ENCODE results near the gene ABCA2.

Gene ABCA2

DNA sequence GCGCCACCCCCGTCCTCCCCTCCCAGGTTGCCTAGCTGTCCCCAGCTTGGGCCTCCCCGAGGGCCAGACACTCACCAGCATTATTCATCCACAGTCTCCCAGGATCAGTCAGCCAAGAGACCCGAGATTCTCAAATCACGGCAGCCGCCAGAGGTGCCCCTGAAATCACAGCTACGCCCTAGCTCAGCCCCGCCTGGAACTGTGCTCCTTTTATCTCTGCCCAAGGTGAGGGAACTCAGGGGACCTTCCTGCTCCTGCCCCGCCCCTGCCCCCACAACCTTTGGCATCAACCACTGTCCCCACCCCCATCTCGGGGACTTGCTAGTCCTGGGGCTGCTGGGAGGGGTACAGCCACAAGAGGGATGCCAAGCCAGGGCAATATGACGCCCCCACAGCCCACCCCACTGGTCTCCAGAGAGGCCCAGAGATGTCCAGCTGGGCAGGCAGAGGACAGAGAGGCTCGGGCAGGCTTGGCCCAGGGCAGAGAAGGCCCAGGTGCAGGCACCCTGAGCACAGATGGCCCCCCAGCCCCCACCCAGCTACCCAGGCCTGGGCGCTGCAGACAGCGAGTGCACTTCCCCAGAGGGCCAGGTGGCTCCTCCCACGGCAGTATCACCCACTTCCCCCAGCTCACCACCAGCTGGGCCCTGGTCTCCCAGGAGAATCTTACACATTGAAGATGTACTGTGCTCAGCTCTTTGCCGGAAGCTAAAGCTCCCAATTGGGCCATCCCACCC, 4.0 kb upstream of the ABCA2 start, which contains the start of gene FUT7:
Gene FUT7 (minus strand): TSS at position 185 of the 737 bp plus-strand sequence. CDS start 97 bp downstream, at position 88.
- peak in 1 of 2 donors; percentile 44 for DNase-seq (ENCODE audit: low read depth in 2 of 2)

DNA sequence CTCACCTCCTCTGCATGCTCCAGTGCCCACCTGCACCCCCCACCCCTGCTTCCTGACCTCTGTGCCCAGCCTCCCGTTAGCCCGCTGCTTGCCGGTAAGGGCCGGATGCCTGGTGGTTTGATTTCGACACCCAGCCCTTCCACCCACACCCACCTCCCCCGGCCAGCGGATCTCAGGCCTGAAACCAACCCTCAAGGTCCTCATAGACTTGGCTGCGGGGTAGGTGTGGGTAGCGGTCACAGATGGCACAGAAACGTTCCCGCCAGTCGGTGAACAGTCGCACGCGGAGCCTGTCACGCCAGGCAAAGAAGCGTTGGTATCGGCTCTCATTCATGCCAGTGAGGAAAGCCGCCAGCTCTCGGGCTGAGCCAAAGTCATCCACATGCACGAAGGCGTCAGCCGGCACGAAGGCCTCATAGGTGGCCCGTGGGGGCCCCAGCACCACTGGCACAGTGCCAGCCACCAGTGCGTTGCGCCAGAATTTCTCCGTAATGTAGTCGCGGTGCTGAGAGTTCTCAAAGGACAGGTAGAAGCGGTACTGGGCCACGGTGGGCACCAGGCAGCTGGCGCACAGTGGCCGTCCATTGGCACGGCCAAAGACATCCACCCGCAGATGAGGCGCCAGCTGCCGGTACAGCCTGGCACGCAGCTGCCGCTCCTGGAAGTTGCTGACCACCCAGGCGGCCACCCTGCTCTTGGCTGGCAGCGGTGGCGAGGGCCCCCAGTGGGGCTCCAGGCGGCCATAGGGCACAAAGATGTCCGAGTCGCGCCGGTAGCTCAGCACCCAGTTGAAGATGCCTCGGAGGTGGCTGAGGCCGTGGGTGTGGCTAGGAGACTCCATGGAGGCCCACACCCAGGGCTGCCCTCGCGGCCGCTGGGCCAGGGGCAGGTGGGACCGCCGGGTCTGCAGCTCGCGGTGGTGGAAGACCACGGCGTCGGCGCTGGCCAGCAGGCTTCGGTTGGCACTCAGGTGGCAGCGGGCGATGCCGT, 2.8 kb upstream of the ABCA2 start:
- peak; percentile 50 to 52 for DNase-seq (ENCODE audit: low read depth in 2 of 2)

DNA sequence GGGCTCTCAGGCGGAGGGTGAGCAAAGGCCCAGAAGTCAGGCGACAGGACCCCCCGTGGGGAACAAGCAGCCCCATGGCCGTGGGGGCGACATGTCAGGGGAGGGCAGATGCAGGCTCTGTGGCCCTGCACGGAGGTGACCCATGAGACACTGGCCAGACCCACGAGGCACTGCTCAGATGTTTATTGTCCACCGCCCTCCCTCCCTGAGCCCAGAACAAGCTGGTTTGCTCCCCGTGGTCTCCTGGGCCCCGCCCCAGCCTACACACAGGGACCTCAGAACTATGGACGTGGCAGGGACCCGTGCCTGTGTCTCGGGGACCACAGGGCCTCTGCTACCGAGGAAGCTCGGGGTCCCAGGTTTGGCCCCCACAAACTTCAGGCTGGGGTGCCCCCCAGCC, 2.0 kb upstream of the ABCA2 start:
- no peak for DNase-seq (ENCODE audit: low read depth in 2 of 2)

DNA sequence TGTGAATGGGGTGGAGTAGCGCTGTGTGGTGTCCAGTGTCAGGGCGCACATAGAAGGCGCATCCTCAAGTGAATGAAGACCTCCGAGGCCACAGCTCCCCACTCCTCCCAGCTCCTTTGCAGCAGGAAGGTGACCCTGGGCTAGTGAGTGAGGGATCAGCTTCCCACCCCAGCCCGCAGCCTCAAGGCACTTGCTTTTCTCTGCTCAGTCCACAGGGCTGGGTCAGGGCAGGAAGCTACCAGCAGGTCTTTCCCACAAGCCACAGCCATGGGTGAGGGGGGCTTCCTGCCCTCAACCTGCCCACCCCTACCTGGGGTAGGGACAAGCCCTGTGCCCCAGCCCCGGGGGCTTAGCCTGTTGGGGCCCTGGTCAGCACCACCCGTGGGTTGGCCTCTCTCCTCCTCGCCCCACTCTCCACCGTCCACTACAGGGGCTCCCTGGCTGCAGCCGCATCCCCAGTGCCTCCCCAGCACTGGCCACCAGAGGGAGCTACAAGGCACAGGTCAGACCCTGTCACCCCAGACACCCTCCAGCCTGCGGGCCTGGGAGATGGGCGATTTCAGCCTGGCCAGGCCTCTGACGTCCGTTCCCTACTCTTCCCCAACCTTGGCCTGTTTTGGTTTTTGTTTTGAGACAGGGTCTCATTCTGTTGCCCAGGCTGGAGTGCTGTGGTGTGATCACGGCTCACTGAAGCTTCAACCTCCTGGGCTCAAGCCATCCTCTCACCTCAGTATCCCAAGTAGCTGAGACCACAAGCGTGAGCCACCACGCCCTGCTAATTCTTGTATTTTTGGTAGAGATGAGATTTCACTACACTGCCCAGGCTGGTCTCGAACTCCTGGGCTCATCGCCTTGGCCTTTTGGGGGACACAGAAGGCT, 1.3 kb upstream of the ABCA2 start:
- DNase-seq (ENCODE audit: low read depth in 2 of 2): peak; percentile 43 to 54

DNA sequence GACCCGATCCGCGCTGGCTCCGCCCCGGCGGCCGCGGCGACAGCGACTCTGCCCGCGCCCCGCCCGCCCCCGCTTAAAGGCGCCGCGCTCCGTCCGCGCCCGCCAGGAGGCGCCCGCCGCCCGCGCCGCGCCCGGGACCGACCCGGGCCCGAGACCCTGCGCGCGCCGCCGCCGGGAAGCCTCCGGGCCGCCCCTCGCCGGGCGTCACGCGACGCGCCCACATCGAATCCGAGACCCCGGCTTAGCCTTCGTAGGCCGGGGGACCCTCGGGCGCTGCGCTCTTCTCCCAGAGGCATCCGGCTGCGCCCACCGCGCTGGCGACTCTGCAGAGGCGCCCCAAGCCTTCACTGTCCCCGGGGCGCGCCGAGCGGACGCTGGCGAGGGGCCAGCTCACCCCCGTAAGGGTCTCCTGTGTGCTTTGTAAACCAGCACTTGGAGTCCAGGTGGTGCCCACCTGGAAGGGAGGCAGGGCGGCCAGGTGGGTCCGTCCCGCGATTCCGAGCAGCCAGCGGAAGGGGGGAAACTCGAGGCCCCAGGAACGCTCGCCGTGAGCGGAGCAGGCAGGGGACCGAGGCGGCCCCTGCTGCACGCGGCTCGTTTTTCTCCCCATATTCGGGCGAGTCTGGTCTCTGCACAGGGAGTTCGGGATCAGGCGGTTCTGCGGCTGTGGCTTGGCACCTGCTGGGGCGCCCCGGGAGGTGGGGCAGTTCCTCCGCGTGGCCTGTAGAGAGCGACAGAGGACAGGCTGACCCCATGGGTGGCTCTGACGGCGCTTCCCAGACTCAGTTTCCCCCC, 423 bp upstream of the ABCA2 start:
- peak; percentile 51 to 52 for DNase-seq (ENCODE audit: low read depth in 2 of 2)

DNA sequence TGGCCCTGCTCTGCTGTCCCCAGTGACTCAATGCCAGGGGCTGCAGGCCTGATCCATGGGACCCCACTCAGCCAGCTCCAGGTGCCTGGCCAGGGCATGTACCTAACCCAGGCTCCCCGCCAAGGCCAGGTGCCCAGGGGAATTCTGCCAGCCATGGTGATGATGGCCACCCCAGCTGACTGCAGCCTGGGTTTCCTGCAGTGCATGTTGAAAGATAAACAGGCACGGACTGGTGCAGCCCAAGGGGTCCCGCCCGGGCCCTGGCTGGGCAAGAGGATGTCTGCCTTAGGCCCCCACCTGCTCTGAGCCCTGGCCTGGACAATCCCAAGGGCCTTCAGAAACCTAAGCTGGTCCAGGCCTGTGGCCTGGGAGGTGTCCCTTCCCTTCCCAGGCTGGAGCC, 1.2 kb downstream of the ABCA2 start:
- DNase-seq (ENCODE audit: low read depth in 2 of 2): no peak

DNA sequence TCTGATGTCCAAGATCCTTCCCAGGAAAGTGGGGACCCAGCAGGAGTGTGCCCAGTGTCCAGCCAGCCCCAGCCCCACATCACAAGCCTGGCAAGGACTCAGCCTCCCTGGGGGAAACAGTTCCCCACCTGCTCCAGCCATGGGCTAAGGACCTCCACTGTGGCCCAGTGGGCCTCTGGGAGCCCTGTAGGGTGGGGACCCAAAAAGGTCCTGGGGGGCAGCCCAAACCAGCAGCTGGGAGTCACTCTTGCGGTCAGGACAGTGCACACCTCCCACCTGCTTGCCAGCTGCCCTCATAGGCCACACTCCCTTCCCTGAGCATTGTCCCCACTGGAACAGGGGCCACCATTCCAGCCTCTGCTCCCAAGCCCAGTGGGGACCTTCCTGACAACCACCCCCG, 1.7 kb downstream of the ABCA2 start:
- DNase-seq (ENCODE audit: low read depth in 2 of 2): no peak

DNA sequence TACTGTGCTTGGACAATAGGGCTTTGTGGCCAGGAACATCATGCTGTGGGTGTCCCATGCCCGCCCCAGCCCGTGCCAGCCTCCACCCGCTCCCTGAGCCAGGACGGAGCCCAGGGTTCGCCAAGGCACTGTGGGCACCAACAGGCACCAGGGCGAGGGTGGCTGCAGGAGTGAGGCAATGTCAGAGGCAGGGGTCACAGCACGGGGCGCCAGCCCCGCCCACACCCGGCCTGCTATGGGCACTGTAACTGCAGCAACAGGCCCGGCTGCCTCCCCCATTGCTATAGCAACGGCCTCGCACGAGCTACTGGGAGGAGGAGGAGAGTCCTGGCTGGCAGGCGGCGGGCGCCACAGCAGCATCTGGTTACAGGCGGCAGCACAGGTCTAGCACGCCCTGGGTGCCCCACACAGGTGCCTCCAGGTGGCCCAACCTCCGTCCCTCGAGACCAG, 2.5 kb downstream of the ABCA2 start:
- DNase-seq (ENCODE audit: low read depth in 2 of 2): no peak

DNA sequence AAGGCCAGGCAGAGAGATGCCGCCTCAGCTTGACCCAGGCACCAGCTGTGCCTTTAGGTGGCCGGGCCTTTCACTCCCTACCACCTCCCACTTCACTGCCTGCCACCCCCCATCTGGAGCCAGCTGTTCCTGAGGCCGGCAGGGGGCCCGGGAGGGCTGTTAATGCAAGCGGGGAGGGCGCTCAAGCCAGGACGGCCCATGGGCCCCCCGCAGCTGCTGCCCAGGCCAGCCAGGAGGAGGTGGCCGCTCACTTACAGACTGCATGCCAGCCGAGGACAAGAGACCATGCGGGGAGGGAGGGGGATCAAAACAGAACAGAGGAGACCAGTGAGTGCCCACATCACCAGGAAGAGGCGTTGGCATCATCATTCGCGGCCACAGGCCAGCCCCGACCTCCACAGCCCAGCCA, 4.5 kb downstream of the ABCA2 start:
- no peak for DNase-seq (ENCODE audit: low read depth in 2 of 2)

DNA sequence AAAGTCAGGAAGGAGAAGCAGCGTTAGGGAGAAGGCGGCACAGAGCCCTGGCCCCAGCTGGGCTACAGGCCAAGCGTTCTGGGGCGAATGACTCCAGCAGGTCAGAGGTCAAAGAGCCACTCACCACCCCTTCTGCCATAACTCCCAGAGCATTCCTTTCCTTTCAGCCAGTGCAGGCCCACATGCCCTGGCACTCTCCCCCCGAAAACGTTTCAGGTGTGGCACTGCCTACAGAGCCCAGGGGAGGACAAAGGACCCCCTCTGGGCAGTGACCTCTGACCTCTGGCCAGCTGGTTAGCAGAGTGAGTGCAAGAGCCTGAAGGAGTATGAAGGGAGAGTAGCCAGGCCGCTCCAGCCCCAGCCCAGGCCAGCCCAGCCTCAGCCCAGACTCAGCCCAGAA, 4.9 kb downstream of the ABCA2 start:
- no peak for DNase-seq (ENCODE audit: low read depth in 2 of 2)

DNA sequence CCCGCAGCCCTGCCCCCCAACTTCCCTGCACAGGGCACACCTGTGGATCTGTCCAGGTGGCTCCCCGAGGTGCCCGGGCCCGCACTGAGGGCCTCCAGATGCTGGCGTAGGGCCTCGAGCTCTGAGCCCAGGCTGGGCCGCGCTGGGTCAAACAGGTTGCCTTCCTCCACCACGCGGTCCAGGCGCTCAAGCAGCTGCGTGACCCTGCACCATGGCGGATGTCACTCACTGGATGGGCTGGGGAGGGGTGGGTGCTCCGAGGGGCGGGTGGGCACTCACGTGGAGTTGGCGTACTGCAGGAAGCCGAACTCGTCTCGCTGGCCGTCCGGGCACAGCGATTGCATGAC, 5.4 kb downstream of the ABCA2 start:
- no peak for DNase-seq (ENCODE audit: low read depth in 2 of 2)

DNA sequence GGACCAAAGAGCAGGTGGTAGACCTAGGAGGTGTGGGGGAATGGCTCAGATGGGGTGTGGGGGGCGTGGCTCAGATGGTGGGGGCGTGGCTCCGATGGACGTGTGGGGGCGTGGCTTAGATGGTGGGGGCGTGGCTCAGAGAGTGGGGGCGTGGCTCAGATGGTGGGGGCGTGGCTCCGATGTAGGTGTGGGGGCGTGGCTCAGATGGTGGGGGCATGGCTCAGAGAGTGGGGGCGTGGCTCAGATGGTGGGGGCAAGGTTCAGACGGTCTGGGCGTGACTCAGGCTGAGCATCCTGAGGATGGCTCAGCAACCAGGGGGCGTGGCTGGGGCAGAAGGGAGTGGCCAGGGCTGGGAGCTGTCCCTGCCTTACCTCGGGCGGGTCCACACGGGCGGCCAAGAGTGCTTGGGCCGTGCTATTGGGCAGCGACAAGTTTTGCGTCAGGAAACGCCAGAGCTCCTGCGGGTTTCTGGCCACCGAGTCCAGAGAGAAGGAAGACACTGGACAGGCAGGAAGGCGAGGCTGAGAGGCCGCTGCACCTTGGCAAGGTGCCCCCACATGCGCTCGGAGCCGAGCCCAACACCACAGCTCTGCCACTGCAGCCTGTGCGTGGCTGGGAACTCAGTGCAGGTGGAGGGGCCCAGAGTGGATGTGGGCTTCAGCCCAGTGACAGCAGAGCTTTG, 5.9 kb downstream of the ABCA2 start:
- peak; percentile 72 to 78 for DNase-seq (ENCODE audit: low read depth in 2 of 2)

DNA sequence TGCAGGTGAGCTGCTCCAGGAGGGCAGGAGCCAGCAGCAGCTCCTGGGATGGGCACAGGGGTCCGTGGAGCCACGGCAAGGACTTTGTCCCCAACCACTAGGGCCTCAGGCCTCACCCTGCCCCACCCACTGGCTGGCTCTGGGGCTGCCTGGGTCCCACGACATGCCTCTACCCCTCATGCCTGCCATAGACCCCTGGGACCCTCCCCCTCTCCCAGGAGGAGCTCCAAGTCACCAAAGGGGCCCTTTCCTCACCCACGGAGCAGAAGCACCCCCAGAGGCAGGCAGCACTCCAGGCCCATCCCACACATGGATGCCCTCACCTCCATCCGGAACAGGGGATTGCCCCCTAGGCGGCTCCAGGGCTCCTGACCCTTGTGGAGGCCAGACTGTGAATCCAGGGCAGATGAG, 6.5 kb downstream of the ABCA2 start:
- no peak for DNase-seq (ENCODE audit: low read depth in 2 of 2)

DNA sequence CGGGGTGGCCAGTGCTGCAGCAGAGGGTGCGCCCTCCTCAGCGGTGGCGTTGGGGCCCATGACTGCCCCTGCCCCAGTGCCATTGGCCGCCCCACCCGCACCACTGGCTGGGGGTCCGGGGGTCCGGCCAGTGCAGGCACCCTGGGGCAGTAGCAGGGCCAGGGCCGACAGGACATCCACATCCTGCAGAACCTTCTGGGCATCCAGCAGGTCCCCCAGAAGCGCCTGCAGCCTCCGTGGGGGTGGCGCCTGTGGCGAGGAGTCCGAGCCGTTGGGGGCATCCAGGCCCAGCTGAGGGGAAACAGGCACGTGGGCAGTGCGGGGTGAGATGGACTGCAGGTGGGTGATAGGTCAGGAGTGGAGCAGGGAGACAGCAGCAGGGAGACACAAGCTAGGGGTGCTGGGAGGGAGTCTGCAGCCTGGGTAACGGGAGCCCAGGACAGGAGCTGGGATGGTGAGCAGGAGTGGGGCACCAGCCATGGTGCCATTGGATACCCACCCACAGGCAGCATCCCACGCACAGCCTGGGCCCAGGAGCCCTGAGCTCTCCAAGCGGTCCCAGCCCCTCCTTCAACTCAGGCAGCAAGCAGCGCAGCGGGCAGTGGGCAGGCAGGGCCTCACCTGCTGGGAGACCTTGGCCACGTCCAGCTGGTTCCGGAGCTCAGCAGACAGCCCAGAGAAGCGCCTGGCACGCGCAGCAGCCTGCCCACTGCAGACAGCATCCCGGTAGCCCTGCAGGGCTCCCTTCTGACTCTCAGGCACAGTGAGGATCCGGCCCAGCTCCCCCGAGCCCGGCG, 7.1 kb downstream of the ABCA2 start:
- DNase-seq (ENCODE audit: low read depth in 2 of 2): no peak

DNA sequence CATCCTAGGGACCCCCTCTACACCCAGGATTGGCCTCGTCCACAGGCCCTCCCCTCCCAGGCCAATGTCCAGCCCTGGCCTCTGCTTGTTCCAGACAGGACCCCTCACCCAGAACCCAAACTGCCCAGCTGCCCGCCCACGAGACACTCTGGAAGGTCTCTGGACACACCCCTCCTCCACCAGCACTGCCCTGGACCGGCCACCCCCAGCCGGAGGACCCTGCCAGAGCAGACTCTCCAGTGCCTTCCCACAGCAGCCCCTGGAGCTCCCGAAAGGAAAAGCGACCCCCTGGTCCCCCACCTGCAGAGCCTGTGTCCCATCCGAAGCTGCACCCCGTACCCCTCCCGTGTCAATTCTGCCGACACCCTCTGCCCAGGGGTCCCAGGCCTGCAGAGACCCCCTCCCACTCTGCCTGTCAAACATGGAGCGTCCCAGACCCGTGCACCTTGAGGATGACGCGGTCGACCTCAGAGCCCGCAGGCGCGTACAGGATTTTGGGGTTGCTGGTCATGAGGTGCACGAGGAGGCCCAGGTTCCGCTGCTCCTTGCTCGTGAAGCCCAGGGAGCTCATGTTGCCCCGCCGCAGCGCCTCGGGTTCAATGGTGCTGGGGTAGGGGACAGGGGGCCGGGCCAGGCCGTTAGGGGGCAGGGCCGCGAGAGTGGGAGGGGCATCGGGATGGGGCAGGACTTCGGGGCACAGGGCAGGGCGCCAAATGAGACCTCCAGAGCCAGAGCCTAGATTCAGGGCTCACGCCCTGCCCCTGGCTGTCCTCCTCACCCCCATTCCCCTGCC, 8.0 kb downstream of the ABCA2 start:
- DNase-seq (ENCODE audit: low read depth in 2 of 2): no peak

DNA sequence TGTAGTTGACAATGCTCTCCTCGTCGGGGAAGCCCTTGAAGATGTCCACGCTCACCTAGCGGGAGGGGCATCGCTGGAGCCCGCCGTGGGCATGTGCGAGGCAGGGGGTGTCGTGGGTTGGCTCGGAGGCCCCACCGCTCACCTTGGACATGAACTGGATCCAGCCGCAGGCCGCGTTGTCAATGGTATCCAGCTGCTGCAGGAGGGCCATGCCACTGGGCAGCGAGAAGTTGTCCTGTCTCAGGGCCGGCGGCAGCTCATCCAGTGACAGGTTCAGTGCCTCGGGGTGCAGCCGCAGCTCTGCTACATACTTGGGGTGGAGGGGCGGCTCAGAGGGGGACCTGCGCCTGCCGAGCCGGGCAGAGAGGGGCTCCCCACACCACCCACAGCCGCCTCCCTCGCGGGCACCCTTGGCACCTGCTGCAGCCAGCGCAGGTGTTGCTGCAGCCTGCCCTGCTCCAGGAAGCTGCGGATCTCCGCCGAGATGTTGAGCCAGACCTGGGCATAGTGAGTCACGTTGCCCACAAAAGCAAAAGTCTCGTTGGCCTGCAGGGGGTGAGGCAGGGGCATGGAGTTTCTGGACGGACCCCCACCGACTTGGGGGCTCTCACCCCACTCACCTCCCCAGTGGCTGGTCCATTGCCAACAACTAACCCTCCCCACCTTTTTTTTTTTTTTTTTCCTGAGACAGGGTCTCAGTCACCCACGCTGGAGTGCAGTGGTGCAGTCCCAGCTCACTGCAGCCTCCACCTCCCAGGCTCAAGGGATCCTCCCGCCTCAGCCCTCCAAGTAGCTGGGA, 9.1 kb downstream of the ABCA2 start:
- no peak for DNase-seq (ENCODE audit: low read depth in 2 of 2)

DNA sequence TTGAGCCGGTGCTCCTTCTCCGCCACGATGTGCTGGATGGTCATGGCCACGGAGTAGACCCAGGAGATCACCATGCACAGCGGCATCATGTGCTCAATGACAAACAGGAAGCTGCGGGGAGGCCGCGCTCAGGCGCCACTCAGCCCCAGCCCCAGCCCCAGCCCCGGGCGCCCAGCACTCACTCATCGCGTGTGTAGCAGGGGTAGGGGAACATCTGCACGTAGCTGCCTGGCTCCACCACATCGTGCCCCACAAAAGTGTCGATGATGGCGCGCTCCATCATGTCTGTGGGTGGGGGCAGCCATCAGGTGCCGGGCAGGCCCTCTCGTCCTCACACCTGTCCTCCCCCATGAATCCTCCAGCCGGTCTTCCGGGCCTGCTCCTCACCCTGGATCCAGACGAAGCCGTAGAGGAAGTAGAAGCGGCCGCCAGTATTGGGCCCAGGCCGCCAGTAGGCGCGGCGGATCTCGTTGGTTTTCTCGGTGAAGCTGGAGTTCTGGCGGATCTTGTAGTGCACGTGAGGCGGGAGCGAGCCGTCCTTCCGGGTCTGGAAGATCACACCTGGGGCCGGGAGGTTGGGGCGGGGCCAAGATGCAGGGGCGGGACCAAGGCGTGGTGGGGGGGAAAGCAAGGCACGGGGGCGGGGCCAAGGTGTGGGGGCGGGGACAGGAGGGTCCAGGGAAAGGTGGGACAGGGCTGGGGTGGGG, 10.1 kb downstream of the ABCA2 start:
- DNase-seq (ENCODE audit: low read depth in 2 of 2): no peak

Measured in stimulated activated CD8-positive, alpha-beta memory T cell treated with anti-CD3 and anti-CD28 coated beads, Interleukin-15, amount 100 ng/mL, for 48 hours (primary cell).